ENCODE measurements around the gene HAPLN1. TPM values are rescaled to one million over a fixed set of nuclear protein-coding genes. Genes with fewer than 3 reads are reported as not detected.

Gene HAPLN1
- total RNA-seq, 1 donor from 2014 or later, result not detected

DNA sequence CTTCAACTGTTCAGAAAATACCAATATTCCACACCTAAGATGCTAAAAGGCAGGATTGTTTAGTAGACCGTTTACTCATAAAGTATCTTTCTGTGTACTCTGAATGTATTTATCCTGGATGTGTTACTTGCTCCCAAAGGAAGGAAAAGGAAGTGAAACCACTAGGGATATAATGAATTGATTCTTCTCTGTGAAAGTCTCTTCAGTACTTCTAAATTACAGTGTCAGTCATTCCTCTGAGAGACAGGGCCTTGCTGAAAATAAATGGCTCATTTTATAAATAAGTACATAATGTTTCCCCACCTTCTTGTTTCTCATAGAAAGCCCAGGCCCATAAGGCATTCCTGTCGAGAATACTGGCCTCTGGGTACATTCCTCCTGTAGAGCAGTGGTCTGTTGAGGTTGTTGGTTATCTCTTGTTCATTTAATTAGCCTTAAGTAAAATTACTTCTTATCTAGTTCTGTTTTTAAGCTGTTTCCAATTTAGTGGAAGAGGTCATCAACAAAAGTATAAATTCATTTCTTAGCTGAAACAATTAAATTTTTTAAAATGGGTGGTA, 1.6 kb downstream of the HAPLN1 start:
- ATAC-seq, result no peak

GRCh38 chr5:83718195-83718825, 2.3 kb downstream of the HAPLN1 start:
- no peak for DNase-seq (ENCODE audit: low spot score)
- ATAC-seq, result peak; percentile 98

More for the DNA sequence above, 1.6 kb downstream of the HAPLN1 start:
- DNase-seq (ENCODE audit: low spot score), result no peak

- ATAC-seq (no peak), DNase-seq (ENCODE audit: low spot score) (no peak)
Observed at GRCh38 chr5:83715236-83716065, 5.2 kb downstream of the HAPLN1 start.

GRCh38 chr5:83714810-83715209, 5.8 kb downstream of the HAPLN1 start:
- no peak for DNase-seq (ENCODE audit: low spot score)

GRCh38 chr5:83711982-83712601, 8.6 kb downstream of the HAPLN1 start:
- ATAC-seq, result peak; percentile 89
- no peak for DNase-seq (ENCODE audit: low spot score)

More at GRCh38 chr5:83714810-83715209, 5.8 kb downstream of the HAPLN1 start:
- no peak for ATAC-seq

DNA sequence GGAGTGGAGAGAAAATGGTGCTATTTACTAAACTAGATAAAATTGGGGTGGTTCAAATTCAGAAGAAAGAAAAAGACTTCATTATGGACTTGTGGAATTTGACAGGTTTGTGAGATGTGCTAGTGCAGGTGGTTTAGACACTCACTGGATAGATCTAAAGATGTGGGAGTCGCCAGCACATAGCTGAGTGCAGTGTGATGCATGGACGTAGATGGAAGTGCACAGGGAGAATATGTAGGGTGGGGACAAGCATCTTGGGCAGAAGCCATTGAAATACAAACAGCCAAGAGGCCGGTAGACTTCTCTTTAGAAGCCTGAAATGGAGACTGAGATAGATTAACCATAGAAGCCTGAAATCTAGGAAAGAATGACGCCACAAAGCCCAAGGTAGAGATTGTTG, 10.7 kb downstream of the HAPLN1 start:
- DNase-seq (ENCODE audit: low spot score), result no peak
- no peak for ATAC-seq

- ATAC-seq, result no peak
- DNase-seq (ENCODE audit: low spot score), result no peak
Observed at GRCh38 chr5:83708170-83708569, 12.5 kb downstream of the HAPLN1 start.

DNA sequence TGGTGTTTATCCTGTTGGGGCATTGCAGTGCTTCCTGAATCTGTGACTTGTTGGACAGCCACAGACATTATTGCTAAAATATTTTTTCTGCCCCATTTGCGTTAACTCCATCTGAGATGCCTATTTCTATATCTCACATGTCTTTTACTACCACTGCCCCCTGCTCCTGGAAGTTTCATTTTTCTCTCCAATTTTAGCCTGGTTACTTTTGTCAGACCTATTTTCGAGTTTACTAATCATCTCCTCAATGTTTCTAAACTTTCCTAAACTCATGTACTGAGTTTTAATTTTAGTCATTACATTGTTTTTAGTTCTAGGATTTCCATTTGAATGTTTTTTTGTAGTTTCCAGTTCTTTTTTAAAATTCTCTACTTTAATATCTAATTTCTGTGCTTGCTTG, 17.6 kb downstream of the HAPLN1 start:
- DNase-seq (ENCODE audit: low spot score) (no peak), ATAC-seq (no peak)

GRCh38 chr5:83701886-83702285, 18.8 kb downstream of the HAPLN1 start:
- no peak for DNase-seq (ENCODE audit: low spot score)
- ATAC-seq, result no peak

DNA sequence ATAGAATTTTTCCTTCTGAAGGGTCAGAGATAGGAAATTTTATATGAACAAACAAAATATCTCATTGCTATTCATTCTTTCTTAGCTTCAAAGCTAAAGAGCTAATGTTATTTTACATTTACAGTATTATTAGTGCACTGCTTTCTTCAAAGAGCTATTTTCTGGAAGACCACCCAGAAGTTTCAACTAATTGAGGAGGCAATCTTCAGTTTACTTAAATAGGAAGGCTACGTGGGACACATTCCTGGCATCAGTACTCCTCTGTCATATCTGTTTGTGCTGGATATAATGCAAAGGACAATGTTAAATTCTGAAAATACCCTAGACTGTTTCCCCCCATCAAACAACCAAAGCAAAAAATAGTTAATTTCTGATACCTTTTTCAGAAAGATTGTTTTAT, 30.8 kb downstream of the HAPLN1 start:
- ATAC-seq, result no peak
- no peak for DNase-seq (ENCODE audit: low spot score)

DNA sequence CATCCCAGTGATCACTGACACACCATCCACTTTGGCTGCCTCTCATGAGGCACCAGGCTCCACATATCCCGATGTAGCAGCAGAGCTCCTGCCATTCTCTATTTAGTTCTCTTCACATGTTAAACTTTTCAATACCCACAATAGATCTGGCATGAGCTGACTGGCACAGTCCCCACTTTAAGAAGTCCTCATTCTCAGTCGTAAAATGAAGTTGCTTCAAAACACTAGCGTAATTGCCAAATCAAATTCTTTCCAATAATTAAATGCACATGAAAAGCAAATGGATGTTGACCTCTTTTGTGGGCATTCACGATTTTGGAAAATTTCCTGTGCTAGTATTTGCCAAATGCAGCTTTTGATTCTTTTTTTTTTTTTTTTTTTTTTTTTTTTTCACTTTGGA, 32.4 kb downstream of the HAPLN1 start:
- DNase-seq (ENCODE audit: low spot score) (no peak), ATAC-seq (no peak)

GRCh38 chr5:83687124-83687619, 33.5 kb downstream of the HAPLN1 start:
- no peak for DNase-seq (ENCODE audit: low spot score)
- no peak for ATAC-seq

GRCh38 chr5:83686251-83686650, 34.4 kb downstream of the HAPLN1 start:
- DNase-seq (ENCODE audit: low spot score), result no peak
- ATAC-seq, result no peak

DNA sequence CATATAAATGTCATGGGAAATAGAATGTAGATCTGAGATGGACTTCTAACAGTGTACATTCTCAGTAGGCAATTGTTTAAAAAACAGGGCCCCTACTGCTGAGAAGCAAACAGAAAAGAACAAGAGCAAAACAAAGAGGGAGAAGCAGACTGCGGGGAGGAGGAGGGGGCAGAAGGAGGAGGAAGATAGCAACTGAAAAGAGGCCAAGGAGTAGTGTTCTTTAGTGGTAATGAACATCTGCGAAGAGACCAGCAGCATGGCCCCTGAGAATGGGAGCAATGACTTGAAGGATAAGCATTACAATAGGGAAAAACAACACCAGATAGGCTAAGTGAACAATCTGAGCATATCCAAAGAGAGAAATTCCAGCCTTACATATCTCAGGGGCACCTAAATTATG, 36.8 kb downstream of the HAPLN1 start:
- ATAC-seq, result no peak
- DNase-seq (ENCODE audit: low spot score), result no peak

- ATAC-seq, result no peak
- DNase-seq (ENCODE audit: low spot score), result no peak
Observed at GRCh38 chr5:83672646-83673045, 48.0 kb downstream of the HAPLN1 start.

GRCh38 chr5:83672158-83672557, 48.5 kb downstream of the HAPLN1 start:
- ATAC-seq, result no peak
- DNase-seq (ENCODE audit: low spot score), result no peak

DNA sequence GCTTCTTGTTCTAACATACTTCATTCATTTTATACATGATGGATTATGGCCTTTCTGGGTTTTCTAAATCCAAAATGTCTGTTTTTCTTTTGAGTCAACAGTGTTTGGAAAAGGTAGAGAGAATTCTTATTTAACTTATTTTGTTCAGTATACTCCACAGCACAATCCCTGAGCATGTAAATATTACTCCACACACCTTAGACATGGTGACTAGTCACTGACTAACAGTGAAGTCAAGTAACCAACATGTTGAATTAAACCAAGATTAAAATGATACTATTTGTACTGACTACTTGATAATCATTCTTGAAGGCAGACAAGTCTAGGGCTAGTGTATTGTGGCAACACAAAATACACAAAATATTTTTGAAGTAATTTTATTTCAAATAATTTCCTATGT, 55.0 kb downstream of the HAPLN1 start:
- ATAC-seq (no peak), DNase-seq (ENCODE audit: low spot score) (no peak)

GRCh38 chr5:83662558-83662957, 58.1 kb downstream of the HAPLN1 start:
- DNase-seq (ENCODE audit: low spot score) (no peak), ATAC-seq (no peak)

DNA sequence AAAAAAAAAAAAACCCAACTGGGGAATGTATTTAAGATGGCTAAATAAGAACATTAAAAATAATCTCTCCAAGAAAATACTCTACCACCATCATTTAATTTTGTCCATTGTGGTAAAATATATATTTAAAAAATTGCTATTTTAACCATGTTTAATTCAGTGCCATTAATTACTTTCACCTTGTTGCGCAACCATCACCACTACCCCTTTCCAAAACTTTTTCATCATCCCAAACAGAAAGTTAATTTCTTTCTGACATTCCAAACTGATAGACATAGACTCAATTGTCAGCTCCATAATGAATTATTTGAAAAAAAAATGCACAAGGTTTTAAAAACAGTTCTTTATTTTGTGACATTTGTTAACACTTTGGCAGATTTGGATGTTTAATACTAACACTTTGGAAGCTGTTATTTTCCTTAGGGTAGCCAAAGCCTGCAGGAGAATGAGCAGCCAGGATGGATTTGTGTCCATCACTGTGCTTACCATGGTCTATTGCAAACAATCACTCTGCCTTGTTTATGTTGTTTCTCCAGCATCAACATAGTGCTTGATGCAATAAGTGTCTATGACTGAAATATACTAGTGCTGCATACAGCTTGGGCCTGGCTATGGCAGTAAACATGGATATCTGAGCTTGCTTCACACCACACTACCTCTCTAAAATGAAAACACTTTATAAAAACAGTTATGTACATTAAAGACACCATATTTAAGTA, 62.7 kb downstream of the HAPLN1 start:
- ATAC-seq (no peak), DNase-seq (ENCODE audit: low spot score) (no peak)

- ATAC-seq (no peak), DNase-seq (ENCODE audit: low spot score) (no peak)
Observed at GRCh38 chr5:83654427-83654994, 66.1 kb downstream of the HAPLN1 start.

- DNase-seq (ENCODE audit: low spot score), result no peak
- no peak for ATAC-seq
Observed at GRCh38 chr5:83653669-83654068, 67.0 kb downstream of the HAPLN1 start.
